ENCODE measurements around the gene AATK.

- no peak for TF ChIP-seq POLR2AphosphoS5 (IDR thresholded peaks at IDR 0.05; ENCODE audit: low read depth, low read length)
- TF ChIP-seq REST (IDR thresholded peaks at IDR 0.05; ENCODE audit: low read depth) = no peak
- no peak for TF ChIP-seq RAD21 (IDR thresholded peaks at IDR 0.05; ENCODE audit: low read depth)
- no peak for TF ChIP-seq CTCF (IDR thresholded peaks at IDR 0.05 in 2 of 3, conservative IDR thresholded peaks at IDR 0.05 in 1 of 3; ENCODE audit: borderline replicate concordance in 1 of 3, insufficient read depth in 1 of 3, low read depth in 2 of 3, low read length in 2 of 3)
- TF ChIP-seq POLR2A (IDR thresholded peaks at IDR 0.05; ENCODE audit: borderline replicate concordance, extremely low read depth, insufficient read depth, insufficient read length) = no peak
- TF ChIP-seq ATF3 (IDR thresholded peaks at IDR 0.05) = no peak
- TF ChIP-seq ELF1 (IDR thresholded peaks at IDR 0.05; ENCODE audit: borderline replicate concordance, low read depth) = no peak
- TF ChIP-seq ZNF274 (IDR thresholded peaks at IDR 0.05; ENCODE audit: low read depth, low read length) = no peak
- TF ChIP-seq EZH2phosphoT487 (IDR thresholded peaks at IDR 0.05; ENCODE audit: borderline replicate concordance) = no peak
These were observed 82.8 kb downstream of the AATK start for GRCh38 chr17:81083125-81083765.

All from HCT116 (cell line).